K562 (cell line): Measurements from ENCODE around the gene EPHB2. TPM values are rescaled to one million over a fixed set of nuclear protein-coding genes. Genes with fewer than 3 reads are reported as not detected.

Experiments
- ATAC-seq: fragments of 200-7000 bp; cut with Tn5 transposase; 3 replicates; pipeline ENCODE4 v1.9.1; 2020; ENCODE audit warnings: moderate library complexity
- BruUV-seq: library from RNA; stranded (reverse); fragments of 400-500 nt; replicated peaks from 2 replicates; lab custom pipeline; 2021; lab: Mats Ljungman, UMichigan
- CTCF ChIA-PET: fragments of 300-600 bp; formaldehyde crosslinking; extraction: SDS; loops from one replicate; lab custom pipeline; 2021; ENCODE audit warnings: low intra/inter-chr PET ratio; lab: Yijun Ruan, JAX
- POLR2A ChIA-PET: fragments of 300-600, 350-650 bp; sonication (Branson Sonifier 250); formaldehyde crosslinking; extraction: SDS; loops from one replicate; lab custom pipeline; 2021; ENCODE audit warnings: antibody characterized with exemption, inconsistent platforms; lab: Yijun Ruan, JAX
- DNase-seq, 4 experiments: peaks; one replicate each; pipeline versions ENCODE4 v3.0.0 to v3.0.0-alpha.2; 2011 to 2018; ENCODE audit warnings: low spot score in 3 of 4, mixed read lengths in 3 of 4; ENCODE audit errors: extremely low read depth in 1 of 4
- FAIRE-seq: peaks from 2 replicates; lab custom pipeline; 2011; peaks lifted over from hg19 to GRCh38; lab: Jason Lieb, UNC
- H2AFZ ChIP-seq: 2 replicates; pipeline ENCODE4 v1.6.0; 2011; ENCODE audit warnings: low read depth, low read length, control low read depth, inconsistent platforms
- H3K27ac ChIP-seq: fragments of 200-600 bp; 3 replicates; pipeline ENCODE4 v1.8.0; 2011; ENCODE audit warnings: low read depth, mild to moderate bottlenecking, control low read depth, inconsistent platforms, low read length, moderate library complexity, mixed read lengths; ENCODE audit errors: extremely low read depth
- H3K27me3 ChIP-seq, 2 experiments: fragments of 300-600 bp in 1 of 2; 2 replicates in 1 of 2; 3 replicates in 1 of 2; pipeline versions ENCODE4 v1.6.0 to v1.8.0; 2011; ENCODE audit warnings: inconsistent platforms in 2 of 2, low read length in 2 of 2, mild to moderate bottlenecking in 1 of 2, mixed read lengths in 1 of 2, moderate library complexity in 1 of 2; ENCODE audit not compliant: control insufficient read depth in 2 of 2, insufficient read depth in 2 of 2
- H3K36me3 ChIP-seq: fragments of 300-600 bp; 3 replicates; pipeline ENCODE4 v1.8.0; 2011; ENCODE audit warnings: mild to moderate bottlenecking, low read length, inconsistent platforms; ENCODE audit not compliant: control insufficient read depth, insufficient read depth
- H3K4me1 ChIP-seq, 2 experiments: fragments of 200-600 bp in 1 of 2; replicated peaks in 1 of 2; 2 replicates in 1 of 2; 3 replicates in 1 of 2; pipeline versions ENCODE4 v1.5.1 to v1.8.0; 2011; ENCODE audit warnings: inconsistent platforms in 2 of 2, low read length in 2 of 2, mild to moderate bottlenecking in 1 of 2, mixed read lengths in 1 of 2, moderate library complexity in 1 of 2; ENCODE audit not compliant: control insufficient read depth in 2 of 2, insufficient read depth in 2 of 2
- H3K4me2 ChIP-seq: 2 replicates; pipeline ENCODE4 v1.6.1; 2011; ENCODE audit warnings: low read length, control low read depth, inconsistent platforms, mixed read lengths; ENCODE audit not compliant: insufficient read depth
- H3K4me3 ChIP-seq: fragments of 200-600 bp; sonication (generic), shearing (Covaris generic); 2 replicates; pipeline ENCODE4 v1.5.1; 2016; ENCODE audit warnings: control low read depth, inconsistent platforms
- H3K79me2 ChIP-seq: fragments of 200-600 bp; 3 replicates; pipeline ENCODE4 v1.8.0; 2011; ENCODE audit warnings: low read length, inconsistent platforms; ENCODE audit not compliant: control insufficient read depth, insufficient read depth
- H3K9ac ChIP-seq, 2 experiments: 2 replicates each; pipeline versions ENCODE4 v1.6.0 to v1.6.1; 2011; ENCODE audit warnings: low read depth in 2 of 2, low read length in 2 of 2, control low read depth in 1 of 2, inconsistent platforms in 1 of 2, mild to moderate bottlenecking in 1 of 2, mixed read lengths in 1 of 2; ENCODE audit not compliant: insufficient read depth in 1 of 2
- H3K9me1 ChIP-seq: one replicate; pipeline ENCODE4 v1.6.0; 2011; ENCODE audit warnings: inconsistent platforms, mild to moderate bottlenecking, low read length, moderate library complexity; ENCODE audit not compliant: control insufficient read depth, insufficient read depth
- H3K9me3 ChIP-seq: replicated peaks from 2 replicates; pipeline ENCODE4 v1.5.1; 2011; ENCODE audit warnings: low read depth, low read length, inconsistent platforms; ENCODE audit not compliant: control insufficient read depth, insufficient read depth
- H4K20me1 ChIP-seq: replicated peaks from 2 replicates; pipeline ENCODE4 v1.6.1; 2011; ENCODE audit warnings: low read length, inconsistent platforms, mixed read lengths; ENCODE audit not compliant: control insufficient read depth, insufficient read depth
- CBFA2T3 ChIP-seq: fragments of 450-650 bp; IDR thresholded peaks from 2 replicates; pipeline ENCODE4 v1.6.1; 2017
- GABPB2 ChIP-seq: fragments of 250-450 bp; sonication (Bioruptor Pico); conservative IDR thresholded peaks from 2 replicates; pipeline ENCODE4 v1.5.1; 2021; ENCODE audit warnings: mild to moderate bottlenecking
- HOMEZ ChIP-seq: fragments of 250-450 bp; sonication (Bioruptor Pico); IDR thresholded peaks from 2 replicates; pipeline ENCODE4 v1.4.0; 2020; ENCODE audit warnings: mild to moderate bottlenecking, moderate library complexity
- JUNB ChIP-seq: fragments of 450-650 bp; formaldehyde crosslinking; conservative IDR thresholded peaks from 2 replicates; pipeline ENCODE4 v1.4.0; 2020; ENCODE audit warnings: mild to moderate bottlenecking
- SP2 ChIP-seq: IDR thresholded peaks from 2 replicates; pipeline ENCODE4 v1.6.1; 2011; ENCODE audit warnings: mild to moderate bottlenecking, low read depth, low read length, moderate library complexity; ENCODE audit not compliant: poor library complexity, severe bottlenecking; ENCODE audit errors: extremely low read depth
- TFE3 ChIP-seq: fragments of 450-650 bp; formaldehyde crosslinking; IDR thresholded peaks from 2 replicates; pipeline ENCODE4 v1.4.0; 2020; ENCODE audit warnings: mild to moderate bottlenecking, mixed read lengths
- USF2 ChIP-seq: sonication (generic); formaldehyde crosslinking; IDR thresholded peaks from 2 replicates; pipeline ENCODE4 v1.5.0; 2020; ENCODE audit warnings: missing genetic modification reagents
- ZBTB8A ChIP-seq: fragments of 450-650 bp; IDR thresholded peaks from 2 replicates; pipeline ENCODE4 v1.6.1; 2018; ENCODE audit warnings: mild to moderate bottlenecking, moderate library complexity; ENCODE audit not compliant: partially characterized antibody
- ZNF311 ChIP-seq: fragments of 250-450 bp; sonication (Bioruptor Pico); IDR thresholded peaks from 2 replicates; pipeline ENCODE4 v1.4.0; 2020; ENCODE audit warnings: mild to moderate bottlenecking, moderate library complexity
- ZNF408 ChIP-seq: fragments of 250-450 bp; sonication (Bioruptor Pico); IDR thresholded peaks from 2 replicates; pipeline ENCODE4 v1.4.0; 2020; ENCODE audit warnings: low read depth, mild to moderate bottlenecking, moderate library complexity
- ZNF639 ChIP-seq, 2 experiments: fragments of 200-800 bp in 1 of 2; sonication (Bioruptor generic) in 1 of 2; sonication (generic) in 1 of 2; formaldehyde crosslinking in 1 of 2; IDR thresholded peaks in 1 of 2; conservative IDR thresholded peaks in 1 of 2; 2 replicates each; pipeline versions ENCODE4 v1.5.0 to v1.6.1; 2016 to 2020; ENCODE audit warnings: missing compliant biosample characterization in 1 of 2, missing genetic modification characterization in 1 of 2, missing genetic modification reagents in 1 of 2
- WGBS: fragments of 100-300 bp; shearing (Covaris generic); methylation state at CpG from one replicate; pipeline ENCODE4 v1.1.6; 2016; ENCODE audit warnings: low coverage, mixed read lengths; ENCODE audit not compliant: insufficient coverage; ENCODE audit errors: missing lambda C conversion rate; 5-methylcytosine and 5-hydroxymethylcytosine counted together
- in situ Hi-C: fragments of 300-500 bp; cut with MboI; formaldehyde crosslinking; loops from 4 replicates; pipeline ENCODE4 v1.15.0; 2018; ENCODE audit warnings: inconsistent platforms, mixed read lengths
- intact Hi-C: fragments of 100-400 bp; cut with micrococcal nuclease; formaldehyde crosslinking; loops from 2 replicates; pipeline ENCODE4 v1.14.2; 2022
- polyA plus RNA-seq, 8 experiments: library from polyadenylated mRNA; depleted of rRNA in 4 of 8; stranded (reverse) in 5 of 8; unstranded in 3 of 8; fragments of >200 nt; fragmentation: Nextera tagmentation in 2 of 8; fragmentation: Illumina TruSeq in 1 of 8; extraction: Ambion mirVana in 2 of 8; extraction: Trizol in 1 of 8; gene quantifications; 2 replicates each; pipeline versions ENCODE4 v1.2.1 to v1.2.3, GENCODE V29; 2011 to 2014; ENCODE audit warnings: inconsistent platforms in 1 of 8, missing spikeins in 1 of 8
- total RNA-seq, 7 experiments: library from RNA; depleted of rRNA in 6 of 7; stranded (reverse); fragments of >200 nt in 6 of 7; fragmentation: Illumina TruSeq in 2 of 7; extraction: Trizol in 2 of 7; gene quantifications; 2 replicates each; pipeline versions ENCODE4 v1.2.1 to v1.2.3, GENCODE V29; 2011 to 2021; ENCODE audit warnings: low replicate concordance in 1 of 7

EPHB2 gene
- total and polyA plus RNA-seq, 9 of the 15 experiments (the other 6 are each of a cell fraction or from before 2014, with no cell fraction given) = not detected

- TF ChIP-seq ZBTB8A (no peak), USF2 (CRISPR knock-in tag) (peak; percentile 64), TFE3 (CRISPR knock-in tag) (peak; percentile 75)
Measured at GRCh38 chr1:22828484-22829308, 118.1 kb downstream of the EPHB2 start (continued).

- in situ Hi-C loops (no loop called here), intact Hi-C loops (no loop called here)
- DNase-seq (no peak), FAIRE-seq (no peak), ATAC-seq (no peak)
- H3K9me3 ChIP-seq = no peaks in the 10 kb centered on the region
- H4K20me1 ChIP-seq = no peaks in the 10 kb centered on the region; the same call in 1 of the 2 replicates
- H3K4me2 ChIP-seq = no peak overlapping the region
- ChIA-PET POLR2A (interaction anchor here (0.6 kb wide), 1 partner anchor 60 kb away, joined by 3 read pairs; no protein-coding TSS in a partner anchor), CTCF (no interaction called here)
- no TSS peak for BruUV-seq
- H3K4me1 ChIP-seq = peaks cover 0 to 8% of the 10 kb centered on the region in 2 experiments; a peak in 1 of 5 replicates
- no peak overlapping the region for H3K9ac ChIP-seq
- H2AFZ ChIP-seq = no peak overlapping the region
- H3K9me1 ChIP-seq = no peaks in the 10 kb centered on the region
- no peak overlapping the region for H3K27ac ChIP-seq
- H3K4me3 ChIP-seq = no peak overlapping the region
- H3K36me3 ChIP-seq = no peaks in the 10 kb centered on the region
- peaks cover 10 to 62% of the 10 kb centered on the region in 2 experiments; a peak in 4 of 5 replicates for H3K27me3 ChIP-seq
- 3% methylated on average over 12 of the region's 12 CpGs for whole genome bisulfite sequencing
- H3K79me2 ChIP-seq = no peaks in the 10 kb centered on the region
- TF ChIP-seq JUNB (no peak), CBFA2T3 (no peak), GABPB2 (CRISPR knock-in tag) (no peak), ZNF311 (CRISPR knock-in tag) (no peak), ZNF408 (CRISPR knock-in tag) (no peak), ZNF639 (CRISPR knock-in tag; conservative IDR thresholded peaks at IDR 0.05 in 1 of 2, IDR thresholded peaks at IDR 0.05 in 1 of 2) (no peak), HOMEZ (CRISPR knock-in tag) (no peak), SP2 (no peak)
Measured at GRCh38 chr1:22829309-22829989, 118.8 kb downstream of the EPHB2 start.
